ENCODE data around the gene LRRC75B. TPM values are rescaled to one million over a fixed set of nuclear protein-coding genes. Genes with fewer than 3 reads are reported as not detected.

LRRC75B gene
- total and polyA plus RNA-seq, 9 of the 15 experiments (the other 6 are each of a cell fraction or from before 2014, with no cell fraction given) = 0.10 to 2.8 (median 1.0) TPM; not detected in 1

GRCh38 chr22:24595863-24596262 is 3.0 kb upstream of the LRRC75B start (continued):
- TF ChIP-seq THRB (CRISPR knock-in tag; conservative IDR thresholded peaks at IDR 0.05) (no peak), KDM2B (CRISPR knock-in tag; IDR thresholded peaks at IDR 0.05) (no peak), NEUROD1 (IDR thresholded peaks at IDR 0.05; ENCODE audit: borderline replicate concordance, low read depth, low read length, partially characterized antibody) (no peak), RNF2 (IDR thresholded peaks at IDR 0.05) (no peak)

GRCh38 chr22:24595228-24595627 is 2.4 kb upstream of the LRRC75B start:
- Histone ChIP-seq H3K27ac (ENCODE audit: extremely low read depth, low read depth, low read length) (no peak overlapping the region), H3K4me1 (replicated peaks in 1 of 2; ENCODE audit: control insufficient read depth in 2 of 2, insufficient read depth in 2 of 2, low read length in 2 of 2) (peaks cover 0 to 22% of the 10 kb centered on the region in 2 experiments; a peak in 2 of 5 replicates), H2AFZ (ENCODE audit: low read depth, low read length) (no peak overlapping the region), H3K79me2 (ENCODE audit: control insufficient read depth, insufficient read depth, low read length) (no peaks in the 10 kb centered on the region), H3K27me3 (ENCODE audit: control insufficient read depth in 2 of 2, insufficient read depth in 2 of 2, low read length in 2 of 2) (no peaks in the 10 kb centered on the region), H3K4me2 (ENCODE audit: insufficient read depth, low read length) (no peak overlapping the region), H3K9me1 (ENCODE audit: control insufficient read depth, insufficient read depth, low read length) (no peaks in the 10 kb centered on the region), H3K9ac (ENCODE audit: insufficient read depth in 1 of 2, low read depth in 2 of 2, low read length in 2 of 2) (peak overlapping the region in 1 of 2 experiments; percentile 52; a peak in 2 of 4 replicates), H4K20me1 (replicated peaks; ENCODE audit: control insufficient read depth, insufficient read depth, low read length) (no peaks in the 10 kb centered on the region), H3K9me3 (replicated peaks; ENCODE audit: control insufficient read depth, insufficient read depth, low read depth, low read length) (no peaks in the 10 kb centered on the region), H3K36me3 (ENCODE audit: control insufficient read depth, insufficient read depth, low read length) (no peaks in the 10 kb centered on the region), H3K4me3 (no peak overlapping the region)
- in situ Hi-C loops (cut with MboI) = no loop called here
- no peak for DNase-seq (ENCODE audit: extremely low read depth in 1 of 4, low spot score in 3 of 4)
- intact Hi-C loops (cut with micrococcal nuclease) = no loop called here
- CTCF ChIA-PET (ENCODE audit: low intra/inter-chr PET ratio) = no interaction called here
- BruUV-seq (replicated peaks) = no TSS peak
- 77% methylated on average over 3 of the region's 6 CpGs for WGBS (ENCODE audit: insufficient coverage, low coverage, missing lambda C conversion rate)
- no peak for ATAC-seq
- TF ChIP-seq GATAD2A (IDR thresholded peaks at IDR 0.05) = no peak
- no peak for TF ChIP-seq KAT7 (CRISPR knock-in tag; IDR thresholded peaks at IDR 0.05; ENCODE audit: borderline replicate concordance)
- no peak for TF ChIP-seq MCM7 (IDR thresholded peaks at IDR 0.05)
- TF ChIP-seq KLF1 (tag; IDR thresholded peaks at IDR 0.05) = no peak
- no peak for TF ChIP-seq MYNN (IDR thresholded peaks at IDR 0.05)
- no peak for TF ChIP-seq MYNN (CRISPR knock-in tag; IDR thresholded peaks at IDR 0.05)
- TF ChIP-seq CBX8 (IDR thresholded peaks at IDR 0.05; ENCODE audit: borderline replicate concordance, extremely low read depth, low read depth, low read length, poor library complexity, severe bottlenecking) = no peak
- no peak for TF ChIP-seq HMBOX1 (IDR thresholded peaks at IDR 0.05)
- TF ChIP-seq FOSL1 (tag; conservative IDR thresholded peaks at IDR 0.05) = no peak
- no peak for TF ChIP-seq MXD1 (CRISPR knock-in tag; IDR thresholded peaks at IDR 0.05; ENCODE audit: borderline replicate concordance, poor library complexity, severe bottlenecking)
- TF ChIP-seq MIER1 (IDR thresholded peaks at IDR 0.05; ENCODE audit: low read depth) = no peak
- no peak for TF ChIP-seq MCM5 (IDR thresholded peaks at IDR 0.05; ENCODE audit: low read depth)
- TF ChIP-seq SMARCA5 (IDR thresholded peaks at IDR 0.05) = no peak
- POLR2A ChIA-PET = interaction anchor here (0.6 kb wide), 1 partner anchor 124 kb away, joined by 4 read pairs; no protein-coding TSS in a partner anchor
- FAIRE-seq = no peak
